Liver (tissue), 9 donors: ENCODE results near the gene KLHL40. TPM values are rescaled to one million over a fixed set of nuclear protein-coding genes. Genes with fewer than 3 reads are reported as not detected.

ENCODE experiments used
- DNase-seq: peaks from one replicate; pipeline ENCODE4 v3.0.0-alpha.2; 2017; ENCODE audit warnings: low spot score
- H3K27ac ChIP-seq, 2 donors: one replicate each; pipeline ENCODE4 v1.7.0; 2013; ENCODE audit warnings: inconsistent platforms in 2 of 2, low read length in 2 of 2, control low read depth in 1 of 2, low read depth in 1 of 2, mild to moderate bottlenecking in 1 of 2
- H3K27me3 ChIP-seq, 4 donors: one replicate each; pipeline versions ENCODE4 v1.6.1 to v1.7.0; 2013; ENCODE audit warnings: low read length in 3 of 4, inconsistent platforms in 1 of 4, mild to moderate bottlenecking in 1 of 4, moderate library complexity in 1 of 4; ENCODE audit not compliant: control insufficient read depth in 4 of 4, insufficient read depth in 4 of 4
- H3K36me3 ChIP-seq, 4 donors: one replicate each; pipeline versions ENCODE4 v1.6.1 to v1.7.0; 2013; ENCODE audit warnings: low read length in 3 of 4, mild to moderate bottlenecking in 3 of 4, low read depth in 1 of 4, moderate library complexity in 1 of 4; ENCODE audit not compliant: control insufficient read depth in 4 of 4, insufficient read depth in 3 of 4
- H3K4me1 ChIP-seq, 4 donors: one replicate each; pipeline versions ENCODE4 v1.6.1 to v1.7.0; 2013; ENCODE audit warnings: low read length in 3 of 4, mild to moderate bottlenecking in 3 of 4, moderate library complexity in 1 of 4; ENCODE audit not compliant: control insufficient read depth in 4 of 4, insufficient read depth in 4 of 4
- H3K4me3 ChIP-seq, 3 donors: one replicate each; pipeline versions ENCODE4 v1.6.1 to v1.7.0; 2013; ENCODE audit warnings: low read length in 3 of 3, control low read depth in 1 of 3, low read depth in 1 of 3, mild to moderate bottlenecking in 1 of 3
- H3K9ac ChIP-seq, 2 donors: one replicate each; pipeline ENCODE4 v1.7.0; 2013; ENCODE audit warnings: low read length in 2 of 2, mild to moderate bottlenecking in 2 of 2, moderate library complexity in 2 of 2, control low read depth in 1 of 2, low read depth in 1 of 2
- H3K9me3 ChIP-seq, 4 donors: one replicate each; pipeline versions ENCODE4 v1.6.1 to v1.7.0; 2013; ENCODE audit warnings: low read length in 3 of 4; ENCODE audit not compliant: control insufficient read depth in 4 of 4
- ATF3 ChIP-seq: IDR thresholded peaks from 2 replicates; pipeline ENCODE4 v1.6.1; 2016; ENCODE audit warnings: antibody characterized with exemption
- CTCF ChIP-seq: fragments of 150-350 bp; IDR thresholded peaks from 2 replicates; pipeline ENCODE4 v1.5.1; 2017; ENCODE audit warnings: improper control_type of control experiment, low read depth, low read length; ENCODE audit not compliant: missing input control
- EGR1 ChIP-seq, 2 donors: IDR thresholded peaks; 2 replicates each; pipeline ENCODE4 v1.6.1; 2016 to 2018; ENCODE audit warnings: antibody characterized with exemption in 2 of 2, low read depth in 2 of 2
- FOXA1 ChIP-seq: IDR thresholded peaks from 2 replicates; pipeline ENCODE4 v1.6.1; 2016; ENCODE audit warnings: antibody characterized with exemption
- FOXA2 ChIP-seq: IDR thresholded peaks from 2 replicates; pipeline ENCODE4 v1.6.1; 2016; ENCODE audit warnings: antibody characterized with exemption
- HNF4A ChIP-seq, 2 donors: conservative IDR thresholded peaks; 2 replicates each; pipeline ENCODE4 v1.6.1; 2016; ENCODE audit warnings: antibody characterized with exemption in 2 of 2, mild to moderate bottlenecking in 2 of 2
- HNF4G ChIP-seq: IDR thresholded peaks from 2 replicates; pipeline ENCODE4 v1.6.1; 2016; ENCODE audit warnings: antibody characterized with exemption
- JUND ChIP-seq, 2 donors: IDR thresholded peaks; 2 replicates each; pipeline ENCODE4 v1.6.1; 2016; ENCODE audit warnings: antibody characterized with exemption in 2 of 2
- MAX ChIP-seq: IDR thresholded peaks from 2 replicates; pipeline ENCODE4 v1.6.1; 2016; ENCODE audit warnings: antibody characterized with exemption
- NR2F2 ChIP-seq: IDR thresholded peaks from 2 replicates; pipeline ENCODE4 v1.6.1; 2016; ENCODE audit warnings: antibody characterized with exemption
- RAD21 ChIP-seq, 2 donors: IDR thresholded peaks; 2 replicates each; pipeline ENCODE4 v1.6.1; 2016; ENCODE audit warnings: antibody characterized with exemption in 2 of 2, mild to moderate bottlenecking in 2 of 2
- REST ChIP-seq: IDR thresholded peaks from 2 replicates; pipeline ENCODE4 v1.6.1; 2016; ENCODE audit warnings: antibody characterized with exemption, mild to moderate bottlenecking
- RXRA ChIP-seq, 2 donors: IDR thresholded peaks; 2 replicates each; pipeline ENCODE4 v1.6.1; 2017 to 2018; ENCODE audit warnings: antibody characterized with exemption in 2 of 2, mild to moderate bottlenecking in 1 of 2
- SP1 ChIP-seq: IDR thresholded peaks from 2 replicates; pipeline ENCODE4 v1.6.1; 2018; ENCODE audit warnings: antibody characterized with exemption, mild to moderate bottlenecking
- TAF1 ChIP-seq: conservative IDR thresholded peaks from 2 replicates; pipeline ENCODE4 v1.6.1; 2016; ENCODE audit warnings: antibody characterized with exemption, mild to moderate bottlenecking
- YY1 ChIP-seq: IDR thresholded peaks from 2 replicates; pipeline ENCODE4 v1.6.1; 2016; ENCODE audit warnings: antibody characterized with exemption, mild to moderate bottlenecking
- ZBTB33 ChIP-seq: IDR thresholded peaks from 2 replicates; pipeline ENCODE4 v1.6.1; 2016; ENCODE audit warnings: antibody characterized with exemption
- WGBS: extraction: QIAGEN DNeasy Blood & Tissue Kit; methylation state at CpG from one replicate; pipeline ENCODE4 v1.1.7; 2013; 5-methylcytosine and 5-hydroxymethylcytosine counted together
- polyA plus RNA-seq, 2 donors: library from polyadenylated mRNA; stranded (reverse) in 1 of 2; unstranded in 1 of 2; fragments of 200-250 nt in 1 of 2; fragments of >200 nt in 1 of 2; fragmentation: Nextera tagmentation in 1 of 2; extraction: Ambion mirVana in 1 of 2; gene quantifications; one replicate each; pipeline versions ENCODE4 v1.2.1 to v1.2.3, GENCODE V29; 2013 to 2015
- total RNA-seq, 2 donors: library from RNA; depleted of rRNA; stranded (reverse); fragments of >200 nt; gene quantifications; one replicate each; pipeline ENCODE4 v1.2.3, GENCODE V29; 2014
- donor health status: healthy.
- donor health status: healthy.
- donor health status: healthy.
- donor health status: healthy.
- donor health status: healthy.

The KLHL40 gene
- not detected for total RNA-seq
- not detected for polyA plus RNA-seq

- no peak for TF ChIP-seq MAX
- TF ChIP-seq ZBTB33, result no peak
- no peak for TF ChIP-seq EGR1 (IDR thresholded peaks at IDR 0.05; ENCODE audit: low read depth in 2 of 2)
- TF ChIP-seq REST, result no peak
- no peak for TF ChIP-seq FOXA2
- no peak for TF ChIP-seq TAF1
Measured at GRCh38 chr3:42685363-42685881, at the start of gene KLHL40. Gene KLHL40 (plus strand): TSS chr3:42685537. CDS start chr3:42685619, 82 bp downstream.

GRCh38 chr3:42637001-42637400 is 48.3 kb upstream of the KLHL40 start:
- DNase-seq, result no peak
- Histone ChIP-seq H3K36me3 (peaks cover 13 to 81% (median 72%) of the 10 kb centered on the region in 4 donors), H3K27me3 (no peaks in the 10 kb centered on the region), H3K4me1 (no peaks in the 10 kb centered on the region), H3K9ac (no peak overlapping the region), H3K9me3 (no peaks in the 10 kb centered on the region), H3K27ac (no peak overlapping the region), H3K4me3 (no peak overlapping the region)
- 92% methylated on average over 6 of the region's 6 CpGs for WGBS
- no peak for TF ChIP-seq HNF4A (conservative IDR thresholded peaks at IDR 0.05)
- TF ChIP-seq REST, result no peak
- no peak for TF ChIP-seq JUND (IDR thresholded peaks at IDR 0.05)
- TF ChIP-seq ZBTB33, result no peak
- TF ChIP-seq FOXA1, result no peak
- no peak for TF ChIP-seq FOXA2
- no peak for TF ChIP-seq CTCF
- TF ChIP-seq YY1, result no peak
- no peak for TF ChIP-seq NR2F2
- no peak for TF ChIP-seq MAX
- TF ChIP-seq SP1, result no peak
- TF ChIP-seq TAF1, result no peak
- no peak for TF ChIP-seq ATF3
- TF ChIP-seq RXRA (IDR thresholded peaks at IDR 0.05), result no peak
- TF ChIP-seq HNF4G, result no peak
- no peak for TF ChIP-seq RAD21 (IDR thresholded peaks at IDR 0.05)
- TF ChIP-seq EGR1 (IDR thresholded peaks at IDR 0.05; ENCODE audit: low read depth in 2 of 2), result no peak

More at GRCh38 chr3:42685363-42685881, at the start of gene KLHL40:
- no peaks in the 10 kb centered on the region for H3K36me3 ChIP-seq
- no peak within 1 kb of the TSS for H3K27ac ChIP-seq
- 39% methylated on average over 34 of the region's 34 CpGs for WGBS
- no peaks in the 10 kb centered on the region for H3K9me3 ChIP-seq
- peaks cover 0 to 2% (median under 1%) of the 10 kb centered on the region in 4 donors for H3K4me1 ChIP-seq
- no peak within 1 kb of the TSS for H3K4me3 ChIP-seq
- DNase-seq, result no peak
- no peaks in the 10 kb centered on the region for H3K27me3 ChIP-seq
- no peak within 1 kb of the TSS for H3K9ac ChIP-seq
